Neural cell (in vitro differentiated cells): Measurements from ENCODE around the gene RAP2A. TPM values are rescaled to one million over a fixed set of nuclear protein-coding genes. Genes with fewer than 3 reads are reported as not detected.

Experiments
- H2AFZ ChIP-seq: fragments of 200-600, 300-800 bp; sonication (generic), shearing (Covaris generic); 2 replicates; pipeline ENCODE4 v1.6.0; 2014; ENCODE audit warnings: low read depth, mild to moderate bottlenecking, antibody characterized with exemption, low read length, moderate library complexity
- H3F3A ChIP-seq: fragments of 200-600 bp; shearing (Covaris generic); 2 replicates; pipeline ENCODE4 v1.6.1; 2016; ENCODE audit warnings: mild to moderate bottlenecking, moderate library complexity, mixed read lengths, antibody characterized with exemption, low read length; ENCODE audit not compliant: insufficient read depth, poor library complexity, severe bottlenecking
- H3K27ac ChIP-seq: fragments of 200-600, 300-800 bp; sonication (generic), shearing (Covaris generic); 2 replicates; pipeline ENCODE4 v1.5.1; 2014; ENCODE audit warnings: mild to moderate bottlenecking, low read length, moderate library complexity
- H3K27me3 ChIP-seq: fragments of 300-800, 200-600 bp; sonication (generic), shearing (Covaris generic); 2 replicates; pipeline ENCODE4 v1.6.0; 2014; ENCODE audit warnings: mild to moderate bottlenecking, low read depth, low read length, moderate library complexity; ENCODE audit not compliant: insufficient read depth
- H3K36me3 ChIP-seq: fragments of 300-800, 200-600 bp; sonication (generic), shearing (Covaris generic); 2 replicates; pipeline ENCODE4 v1.5.1; 2014; ENCODE audit warnings: mild to moderate bottlenecking, antibody characterized with exemption, low read length, moderate library complexity; ENCODE audit not compliant: insufficient read depth
- H3K4me2 ChIP-seq: fragments of 300-800, 200-600 bp; sonication (generic), shearing (Covaris generic); 2 replicates; pipeline ENCODE4 v1.6.0; 2014; ENCODE audit warnings: mild to moderate bottlenecking, low read length
- H3K4me3 ChIP-seq: fragments of 300-800, 200-600 bp; sonication (generic), shearing (Covaris generic); 2 replicates; pipeline ENCODE4 v1.5.1; 2014; ENCODE audit warnings: mild to moderate bottlenecking, low read length, moderate library complexity
- H3K79me2 ChIP-seq: fragments of 200-600 bp; shearing (Covaris generic); replicated peaks from 2 replicates; pipeline ENCODE4 v1.6.0; 2014; ENCODE audit warnings: mild to moderate bottlenecking, low read length, moderate library complexity; ENCODE audit not compliant: insufficient read depth
- H3K9ac ChIP-seq: fragments of 300-800, 200-600 bp; sonication (generic), shearing (Covaris generic); 2 replicates; pipeline ENCODE4 v1.6.1; 2016; ENCODE audit warnings: mild to moderate bottlenecking, low read length, mixed read lengths
- H3K9me2 ChIP-seq: fragments of 200-600 bp; shearing (Covaris generic); 2 replicates; pipeline ENCODE4 v1.6.1; 2016; ENCODE audit warnings: mild to moderate bottlenecking, low read length, mixed read lengths; ENCODE audit not compliant: insufficient read depth
- H3K9me3 ChIP-seq: fragments of 200-600, 300-800 bp; sonication (generic), shearing (Covaris generic); 2 replicates; pipeline ENCODE4 v1.6.1; 2016; ENCODE audit warnings: mild to moderate bottlenecking, mixed run types, low read length, moderate library complexity, mixed read lengths
- H4K20me1 ChIP-seq: fragments of 200-600 bp; shearing (Covaris generic); 2 replicates; pipeline ENCODE4 v1.6.1; 2016; ENCODE audit warnings: mild to moderate bottlenecking, mixed run types; ENCODE audit not compliant: insufficient read depth
- CTCF ChIP-seq: fragments of 450-650 bp; IDR thresholded peaks from 2 replicates; pipeline ENCODE4 v1.5.1; 2014; ENCODE audit warnings: antibody characterized with exemption, mild to moderate bottlenecking, moderate library complexity; ENCODE audit not compliant: poor library complexity, severe bottlenecking
- EP300 ChIP-seq: fragments of 450-650 bp; conservative IDR thresholded peaks from 2 replicates; pipeline ENCODE4 v1.6.1; 2014; ENCODE audit warnings: antibody characterized with exemption, mild to moderate bottlenecking, moderate library complexity; ENCODE audit not compliant: poor library complexity, severe bottlenecking
- EZH2 ChIP-seq: fragments of 200-600, 300-800 bp; shearing (Covaris generic), sonication (generic); IDR thresholded peaks from 2 replicates; pipeline ENCODE4 v1.6.1; 2014; ENCODE audit warnings: antibody characterized with exemption, low read length, borderline replicate concordance, mild to moderate bottlenecking; ENCODE audit not compliant: insufficient read depth, poor library complexity, severe bottlenecking
- MXI1 ChIP-seq: fragments of 450-650 bp; conservative IDR thresholded peaks from 2 replicates; pipeline ENCODE4 v1.6.1; 2014; ENCODE audit warnings: antibody characterized with exemption, mild to moderate bottlenecking; ENCODE audit not compliant: poor library complexity, severe bottlenecking
- POLR2AphosphoS5 ChIP-seq: IDR thresholded peaks from 2 replicates; pipeline ENCODE4 v1.6.1; 2012
- RAD21 ChIP-seq: fragments of 450-650 bp; conservative IDR thresholded peaks from 2 replicates; pipeline ENCODE4 v1.6.1; 2014; ENCODE audit warnings: antibody characterized with exemption, mild to moderate bottlenecking, moderate library complexity
- REST ChIP-seq: IDR thresholded peaks from 2 replicates; pipeline ENCODE4 v1.6.1; 2012; ENCODE audit warnings: borderline replicate concordance
- SMC3 ChIP-seq: fragments of 450-650 bp; conservative IDR thresholded peaks from 2 replicates; pipeline ENCODE4 v1.6.1; 2014; ENCODE audit warnings: antibody characterized with exemption, mild to moderate bottlenecking, moderate library complexity; ENCODE audit not compliant: poor library complexity
- TAF1 ChIP-seq: IDR thresholded peaks from 2 replicates; pipeline ENCODE4 v1.6.1; 2012; ENCODE audit warnings: low read depth
- polyA plus RNA-seq: library from polyadenylated mRNA; depleted of rRNA; stranded (reverse); fragments of >200 nt; gene quantifications from 2 replicates; pipeline ENCODE4 v1.2.3, GENCODE V29; 2014

Gene RAP2A
- polyA plus RNA-seq, 1 donor from 2014 or later = 55.3 TPM

- no peaks in the 10 kb centered on the region for H3K27me3 ChIP-seq
- H3F3A ChIP-seq = no peaks in the 10 kb centered on the region
- H3K4me2 ChIP-seq = no peak overlapping the region
- H3K9me3 ChIP-seq = no peaks in the 10 kb centered on the region
- H3K36me3 ChIP-seq = no peaks in the 10 kb centered on the region
- H3K9me2 ChIP-seq = no peaks in the 10 kb centered on the region
- H3K79me2 ChIP-seq = no peaks in the 10 kb centered on the region
- TF ChIP-seq CTCF (no peak), MXI1 (no peak), EP300 (no peak), RAD21 (no peak), POLR2AphosphoS5 (no peak), TAF1 (no peak), EZH2 (no peak), REST (no peak), SMC3 (no peak)
- no peak overlapping the region for H3K27ac ChIP-seq
- no peak overlapping the region for H3K4me3 ChIP-seq
- no peak overlapping the region for H2AFZ ChIP-seq
- H4K20me1 ChIP-seq = no peaks in the 10 kb centered on the region
- no peak overlapping the region for H3K9ac ChIP-seq
Observed at GRCh38 chr13:97484301-97484700, 50.3 kb downstream of the RAP2A start.

GRCh38 chr13:97485320-97485719 is 51.4 kb downstream of the RAP2A start:
- Histone ChIP-seq H3K9me2 (no peaks in the 10 kb centered on the region), H3K27me3 (no peaks in the 10 kb centered on the region), H4K20me1 (no peaks in the 10 kb centered on the region), H3K9ac (no peak overlapping the region), H3K36me3 (no peaks in the 10 kb centered on the region), H3K79me2 (no peaks in the 10 kb centered on the region), H3K9me3 (no peaks in the 10 kb centered on the region), H3F3A (no peaks in the 10 kb centered on the region), H3K4me3 (no peak overlapping the region), H3K27ac (no peak overlapping the region), H2AFZ (no peak overlapping the region), H3K4me2 (no peak overlapping the region)
- TF ChIP-seq POLR2AphosphoS5 (no peak), SMC3 (no peak), REST (no peak), EZH2 (no peak), CTCF (no peak), EP300 (no peak), MXI1 (no peak), RAD21 (no peak), TAF1 (no peak)
